Activated naive CD8-positive, alpha-beta T cell treated with anti-CD3 and anti-CD28 coated beads, Interleukin-2, amount 10 ng/mL, durations not matched to agents 7 days and 5 days (primary cell): Measurements from ENCODE around the gene TMPRSS4. TPM values are rescaled to one million over a fixed set of nuclear protein-coding genes. Genes with fewer than 3 reads are reported as not detected.

Experiments used
- ATAC-seq: fragments of 150-1000 bp; cut with Tn5 transposase; one replicate; pipeline ENCODE4 v1.10.0; 2021; ENCODE audit warnings: low read depth, moderate library complexity
- POLR2A ChIA-PET: fragments of 350-600 bp; sonication (Branson Sonifier 250); formaldehyde crosslinking; loops from one replicate; lab custom pipeline; 2021; ENCODE audit warnings: antibody characterized with exemption; lab: Charles Lee
- DNase-seq: peaks from one replicate; pipeline ENCODE4 v3.0.0; 2021
- H3K27ac Mint-ChIP-seq: one replicate; pipeline ENCODE4 v1.8.0; 2022; ENCODE audit warnings: mild to moderate bottlenecking, mixed read lengths
- H3K27me3 Mint-ChIP-seq: one replicate; pipeline ENCODE4 v1.8.0; 2022; ENCODE audit warnings: mild to moderate bottlenecking, moderate library complexity, mixed read lengths
- H3K36me3 Mint-ChIP-seq: one replicate; pipeline ENCODE4 v1.8.0; 2021; ENCODE audit warnings: mild to moderate bottlenecking, mixed read lengths
- H3K4me1 Mint-ChIP-seq: one replicate; pipeline ENCODE4 v1.8.0; 2021; ENCODE audit warnings: mixed read lengths
- H3K4me3 Mint-ChIP-seq: one replicate; pipeline ENCODE4 v1.8.0; 2022; ENCODE audit warnings: mild to moderate bottlenecking, moderate library complexity, mixed read lengths
- H3K9me3 Mint-ChIP-seq: one replicate; pipeline ENCODE4 v1.8.0; 2021; ENCODE audit warnings: mixed read lengths
- total RNA-seq, 2 experiments: library from RNA; stranded (reverse); gene quantifications; one replicate each; pipeline ENCODE4 v1.2.3, GENCODE V29; 2021

The TMPRSS4 gene
- total RNA-seq, 2 experiments from 2014 or later = 0.30 to 0.40 TPM

GRCh38 chr11:118144301-118145268 lies 67.7 kb downstream of the TMPRSS4 start:
- Mint-ChIP-seq H3K36me3 (no peaks in the 10 kb centered on the region), H3K9me3 (no peaks in the 10 kb centered on the region), H3K4me3 (no peak overlapping the region), H3K27me3 (peaks cover 62% of the 10 kb centered on the region), H3K4me1 (peaks cover 24% of the 10 kb centered on the region), H3K27ac (no peak overlapping the region)
- DNase-seq = no peak
- POLR2A ChIA-PET = interaction anchor here (1.2 kb wide), 1 partner anchor 12 kb away, joined by 3 read pairs; no protein-coding TSS in a partner anchor
- no peak for ATAC-seq

DNA sequence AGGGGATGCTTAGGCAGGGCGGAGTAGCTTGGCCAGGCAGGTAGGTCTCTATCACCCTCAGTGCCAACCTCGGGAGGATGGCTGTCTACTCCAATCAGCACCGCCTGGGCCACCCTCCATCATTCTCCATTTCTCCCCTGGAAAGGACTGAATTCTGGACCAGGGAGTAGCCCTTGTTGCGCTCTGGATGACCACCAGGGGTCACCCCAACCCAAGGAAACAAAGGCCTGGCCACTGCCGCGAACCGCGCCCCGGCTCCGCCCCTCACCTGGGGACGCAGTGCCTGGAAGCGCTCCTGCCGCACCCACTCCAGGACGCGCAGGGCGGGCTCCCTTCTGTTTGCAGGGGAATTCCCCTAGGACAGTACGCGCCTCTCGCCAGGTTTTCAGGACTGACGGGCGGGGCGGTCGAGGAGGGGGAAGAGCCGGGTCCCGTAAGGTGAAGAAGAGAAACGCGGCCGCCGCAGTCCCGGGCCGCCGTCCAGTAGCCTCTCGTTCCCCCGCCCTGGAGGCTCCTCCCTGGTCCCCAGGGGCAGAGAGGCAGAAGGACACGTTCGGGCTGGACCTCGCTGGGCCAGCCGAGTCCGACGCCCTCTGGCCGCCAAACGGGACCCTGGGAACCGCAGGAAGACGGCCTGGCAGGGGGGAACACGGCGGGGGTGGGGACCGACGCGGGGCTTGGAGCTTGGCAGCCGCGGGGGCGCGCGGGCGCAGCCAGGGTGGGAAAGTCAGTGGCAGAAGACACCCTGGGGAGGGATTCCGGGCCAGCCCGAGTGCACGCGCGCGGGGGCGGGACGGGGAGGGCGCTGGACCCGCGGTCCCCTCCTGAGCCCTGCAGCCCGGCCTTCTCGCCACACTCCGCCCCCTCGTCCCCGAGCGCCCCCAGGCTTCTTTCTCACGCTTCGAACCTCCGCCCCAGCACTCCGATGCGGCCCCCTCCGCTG lies 68.7 kb downstream of the TMPRSS4 start:
- no peak overlapping the region for H3K27ac Mint-ChIP-seq
- peak; percentile 87 for ATAC-seq
- peaks cover 24% of the 10 kb centered on the region for H3K4me1 Mint-ChIP-seq
- POLR2A ChIA-PET = interaction anchor here (0.5 to 1.1 kb wide), 2 partner anchors 207 to 343 kb away, joined by 3 read pairs; no protein-coding TSS in a partner anchor
- H3K4me3 Mint-ChIP-seq = peak overlapping the region; percentile 86
- DNase-seq = peak; percentile 91
- H3K9me3 Mint-ChIP-seq = no peaks in the 10 kb centered on the region
- H3K36me3 Mint-ChIP-seq = no peaks in the 10 kb centered on the region
- peaks cover 66% of the 10 kb centered on the region for H3K27me3 Mint-ChIP-seq

- peak overlapping the region; percentile 76 for H3K4me3 Mint-ChIP-seq
- peaks cover 71% of the 10 kb centered on the region for H3K27me3 Mint-ChIP-seq
- peaks cover 24% of the 10 kb centered on the region for H3K4me1 Mint-ChIP-seq
- no peak for ATAC-seq
- DNase-seq = no peak
- H3K27ac Mint-ChIP-seq = peak overlapping the region; percentile 43
- H3K36me3 Mint-ChIP-seq = no peaks in the 10 kb centered on the region
- no peaks in the 10 kb centered on the region for H3K9me3 Mint-ChIP-seq
- POLR2A ChIA-PET = interaction anchor here (1.1 kb wide), 1 partner anchor 342 kb away, joined by 3 read pairs; no protein-coding TSS in a partner anchor
These were observed 69.7 kb downstream of the TMPRSS4 start for GRCh38 chr11:118146554-118146953.

GRCh38 chr11:118147502-118147901 lies 70.6 kb downstream of the TMPRSS4 start:
- DNase-seq (no peak), ATAC-seq (no peak)
- Mint-ChIP-seq H3K27me3 (peaks cover 72% of the 10 kb centered on the region), H3K9me3 (no peaks in the 10 kb centered on the region), H3K4me1 (peaks cover 18% of the 10 kb centered on the region), H3K4me3 (no peak overlapping the region), H3K27ac (no peak overlapping the region), H3K36me3 (no peaks in the 10 kb centered on the region)
- POLR2A ChIA-PET = no interaction called here

GRCh38 chr11:118148240-118148639 lies 71.4 kb downstream of the TMPRSS4 start:
- POLR2A ChIA-PET = no interaction called here
- ATAC-seq (no peak), DNase-seq (no peak)
- Mint-ChIP-seq H3K27me3 (peaks cover 70% of the 10 kb centered on the region), H3K4me3 (no peak overlapping the region), H3K4me1 (peaks cover 11% of the 10 kb centered on the region), H3K9me3 (no peaks in the 10 kb centered on the region), H3K27ac (no peak overlapping the region), H3K36me3 (no peaks in the 10 kb centered on the region)

GRCh38 chr11:118148856-118149255 lies 72.0 kb downstream of the TMPRSS4 start:
- Mint-ChIP-seq H3K36me3 (no peaks in the 10 kb centered on the region), H3K9me3 (no peaks in the 10 kb centered on the region), H3K4me3 (no peak overlapping the region), H3K27ac (no peak overlapping the region), H3K27me3 (peaks cover 73% of the 10 kb centered on the region), H3K4me1 (peaks cover 15% of the 10 kb centered on the region)
- POLR2A ChIA-PET = no interaction called here
- no peak for ATAC-seq
- no peak for DNase-seq

DNA sequence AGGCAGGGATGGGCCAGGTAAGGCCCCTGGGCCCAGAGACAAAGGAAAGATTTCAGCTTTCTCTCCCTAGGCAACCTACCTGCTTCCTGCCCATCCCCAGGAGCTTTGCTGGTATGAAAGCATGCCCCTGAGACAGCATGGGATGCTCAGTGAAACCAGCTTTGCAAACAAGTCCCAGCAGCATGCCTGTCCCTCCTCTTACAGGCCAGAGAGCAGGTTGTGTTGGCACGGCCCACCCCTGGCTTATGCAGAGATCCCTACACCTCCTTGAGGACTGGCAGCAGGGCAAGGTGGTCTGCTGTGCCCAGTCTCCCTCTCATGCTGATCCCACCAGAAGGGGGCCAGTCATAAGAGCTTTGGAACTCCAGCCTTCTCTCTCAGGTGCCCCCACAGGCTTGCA lies 72.6 kb downstream of the TMPRSS4 start:
- DNase-seq = no peak
- POLR2A ChIA-PET = no interaction called here
- Mint-ChIP-seq H3K27ac (no peak overlapping the region), H3K27me3 (peaks cover 73% of the 10 kb centered on the region), H3K36me3 (no peaks in the 10 kb centered on the region), H3K4me1 (peaks cover 15% of the 10 kb centered on the region), H3K9me3 (no peaks in the 10 kb centered on the region), H3K4me3 (no peak overlapping the region)
- no peak for ATAC-seq

DNA sequence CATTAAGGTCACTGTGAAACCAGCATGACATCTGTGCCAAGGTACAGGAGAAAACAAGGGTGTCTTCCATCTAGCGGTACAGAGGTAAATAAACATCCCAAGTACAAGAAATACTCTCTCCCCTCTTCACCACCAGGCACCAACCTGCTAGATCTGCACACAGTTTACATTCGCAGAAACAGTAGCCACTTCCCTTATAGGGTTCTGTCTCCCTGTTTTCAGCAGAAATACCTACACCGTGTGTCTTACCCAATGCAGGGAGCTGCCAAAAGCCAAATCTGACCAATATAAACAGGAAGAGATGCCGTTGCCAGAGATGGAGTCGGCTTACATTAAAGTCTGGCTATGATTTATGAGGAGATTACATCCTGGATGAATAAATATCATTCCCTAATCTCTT lies 74.6 kb downstream of the TMPRSS4 start:
- peaks cover 9% of the 10 kb centered on the region for H3K4me1 Mint-ChIP-seq
- peaks cover 85% of the 10 kb centered on the region for H3K27me3 Mint-ChIP-seq
- H3K9me3 Mint-ChIP-seq = no peaks in the 10 kb centered on the region
- no peaks in the 10 kb centered on the region for H3K36me3 Mint-ChIP-seq
- H3K27ac Mint-ChIP-seq = no peak overlapping the region
- no peak overlapping the region for H3K4me3 Mint-ChIP-seq
- no peak for ATAC-seq
- no peak for DNase-seq
- POLR2A ChIA-PET = no interaction called here

DNA sequence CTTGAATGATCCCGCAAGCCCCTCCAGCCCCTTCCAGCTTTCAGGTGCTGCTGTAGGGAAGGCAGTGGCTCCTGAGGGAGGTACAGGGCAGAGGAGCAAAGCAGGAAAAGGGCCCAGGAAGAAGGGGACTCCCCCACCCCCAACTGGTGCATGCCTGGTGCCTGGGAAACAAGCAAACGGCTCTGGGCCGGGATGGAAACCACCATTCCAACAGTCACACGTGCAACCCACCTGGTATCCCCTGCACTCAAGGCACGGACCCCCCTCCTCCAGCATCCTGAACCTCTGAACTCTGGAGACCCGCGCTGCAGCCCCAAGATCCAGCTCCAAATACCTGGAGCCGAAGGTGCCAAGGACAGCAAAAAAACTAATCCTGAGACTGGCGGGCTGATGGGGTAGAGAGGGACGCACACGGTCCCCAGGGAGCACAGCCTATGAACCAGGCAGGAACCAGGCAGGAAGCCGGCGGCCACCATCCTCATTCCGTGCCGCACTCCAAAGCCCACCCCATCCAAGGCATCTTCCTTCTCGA lies 75.2 kb downstream of the TMPRSS4 start:
- Mint-ChIP-seq H3K9me3 (no peaks in the 10 kb centered on the region), H3K27me3 (peaks cover 84% of the 10 kb centered on the region), H3K36me3 (no peaks in the 10 kb centered on the region), H3K27ac (no peak overlapping the region), H3K4me1 (peaks cover 13% of the 10 kb centered on the region), H3K4me3 (peak overlapping the region; percentile 45)
- DNase-seq (no peak), ATAC-seq (no peak)
- POLR2A ChIA-PET = interaction anchor here (0.6 kb wide), 1 partner anchor 360 kb away, joined by 3 read pairs; no protein-coding TSS in a partner anchor

DNA sequence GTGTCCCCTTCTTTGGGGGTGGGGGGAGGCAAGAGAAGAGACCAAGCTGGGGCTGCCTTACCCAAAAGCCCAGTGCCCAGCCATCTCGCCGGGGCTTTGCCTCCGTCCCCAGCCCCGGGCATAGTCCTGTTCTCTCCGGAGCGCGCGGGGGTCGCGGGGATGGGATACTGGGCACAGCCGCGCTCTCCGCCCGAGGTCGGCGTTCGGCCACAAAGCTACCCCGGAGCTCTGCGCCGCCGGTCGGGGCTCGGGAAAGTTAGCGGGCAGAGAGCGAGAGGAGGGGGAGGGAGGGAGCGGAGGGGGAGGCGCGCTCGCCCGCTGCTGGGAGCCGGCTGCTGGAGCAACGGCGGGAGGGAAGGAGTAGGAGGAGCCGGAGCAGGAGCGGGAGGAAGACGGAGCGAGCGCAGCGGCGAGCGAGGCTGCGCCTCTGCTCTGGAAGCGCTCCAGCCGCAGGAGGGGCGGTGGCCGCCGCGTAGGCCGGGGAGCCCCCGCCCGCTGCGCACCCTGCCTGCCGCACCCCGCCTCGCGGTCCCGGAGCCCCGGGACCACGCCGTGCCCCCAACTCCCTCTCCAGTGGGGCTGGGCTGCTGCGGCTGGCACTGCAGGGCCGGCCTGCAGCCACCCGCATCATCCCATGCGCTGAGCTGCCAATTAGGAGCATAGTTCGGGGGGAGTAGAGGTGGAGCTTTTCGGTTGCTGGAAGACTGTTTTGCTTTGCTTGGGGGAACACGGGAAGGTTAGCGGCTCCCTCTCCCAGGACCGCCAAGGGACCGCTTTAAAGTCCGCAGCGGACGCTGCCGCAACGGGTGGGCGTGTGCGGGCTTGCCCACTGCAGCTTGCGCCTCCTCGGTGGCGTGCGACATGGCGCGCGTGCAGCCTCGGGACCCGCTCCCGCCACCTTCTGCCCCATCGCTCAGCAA lies 75.9 kb downstream of the TMPRSS4 start, which contains the start of gene SCN4B:
Gene SCN4B (minus strand): TSS at position 272 of the 920 bp plus-strand sequence. CDS start 150 bp downstream, at position 122.
- POLR2A ChIA-PET = interaction anchor here (0.6 kb wide), 3 partner anchors 151 to 361 kb away, joined by 3 to 7 read pairs (median 3); no protein-coding TSS in a partner anchor
- H3K36me3 Mint-ChIP-seq = no peaks in the 10 kb centered on the region
- no peak within 1 kb of the TSS for H3K27ac Mint-ChIP-seq
- H3K4me1 Mint-ChIP-seq = peaks cover 16% of the 10 kb centered on the region
- peaks cover 85% of the 10 kb centered on the region for H3K27me3 Mint-ChIP-seq
- peak within 1 kb of the TSS; percentile 72 for H3K4me3 Mint-ChIP-seq
- H3K9me3 Mint-ChIP-seq = no peaks in the 10 kb centered on the region
- ATAC-seq (peak; percentile 57), DNase-seq (peak; percentile 60)

DNA sequence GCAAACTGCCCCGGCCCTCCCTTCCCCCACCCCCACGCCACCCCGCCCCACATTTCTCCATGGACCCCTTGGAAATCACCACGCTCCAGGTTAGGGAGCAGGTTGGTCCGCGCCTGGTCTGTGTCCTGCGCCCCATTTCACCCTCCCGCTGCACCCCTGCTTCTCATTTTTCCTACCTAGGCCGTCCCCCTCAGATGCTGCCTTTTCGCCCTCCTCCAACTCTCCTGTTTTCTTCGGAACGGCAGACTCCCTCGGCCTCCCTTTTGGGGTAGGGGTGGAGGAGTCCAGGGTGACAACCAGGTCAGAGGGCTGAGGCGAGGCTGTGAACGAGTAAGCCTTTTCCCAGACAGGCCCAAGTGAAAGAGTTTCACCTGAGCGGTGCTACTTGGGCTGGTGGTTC lies 76.6 kb downstream of the TMPRSS4 start:
- no peaks in the 10 kb centered on the region for H3K36me3 Mint-ChIP-seq
- H3K27ac Mint-ChIP-seq = no peak overlapping the region
- peaks cover 87% of the 10 kb centered on the region for H3K27me3 Mint-ChIP-seq
- H3K4me1 Mint-ChIP-seq = peaks cover 17% of the 10 kb centered on the region
- H3K4me3 Mint-ChIP-seq = peak overlapping the region; percentile 72
- no peak for ATAC-seq
- no peak for DNase-seq
- no peaks in the 10 kb centered on the region for H3K9me3 Mint-ChIP-seq
- POLR2A ChIA-PET = interaction anchor here (0.6 kb wide), 1 partner anchor 152 kb away, joined by 3 read pairs; no protein-coding TSS in a partner anchor

- DNase-seq (no peak), ATAC-seq (no peak)
- H3K27me3 Mint-ChIP-seq = peaks cover 87% of the 10 kb centered on the region
- peak overlapping the region; percentile 72 for H3K4me3 Mint-ChIP-seq
- H3K9me3 Mint-ChIP-seq = no peaks in the 10 kb centered on the region
- peaks cover 17% of the 10 kb centered on the region for H3K4me1 Mint-ChIP-seq
- H3K36me3 Mint-ChIP-seq = no peaks in the 10 kb centered on the region
- POLR2A ChIA-PET = no interaction called here
- no peak overlapping the region for H3K27ac Mint-ChIP-seq
These were observed 77.1 kb downstream of the TMPRSS4 start for GRCh38 chr11:118153976-118154375.
